ENCODE measurements around the gene LSM10.

LSM10 gene

DNA sequence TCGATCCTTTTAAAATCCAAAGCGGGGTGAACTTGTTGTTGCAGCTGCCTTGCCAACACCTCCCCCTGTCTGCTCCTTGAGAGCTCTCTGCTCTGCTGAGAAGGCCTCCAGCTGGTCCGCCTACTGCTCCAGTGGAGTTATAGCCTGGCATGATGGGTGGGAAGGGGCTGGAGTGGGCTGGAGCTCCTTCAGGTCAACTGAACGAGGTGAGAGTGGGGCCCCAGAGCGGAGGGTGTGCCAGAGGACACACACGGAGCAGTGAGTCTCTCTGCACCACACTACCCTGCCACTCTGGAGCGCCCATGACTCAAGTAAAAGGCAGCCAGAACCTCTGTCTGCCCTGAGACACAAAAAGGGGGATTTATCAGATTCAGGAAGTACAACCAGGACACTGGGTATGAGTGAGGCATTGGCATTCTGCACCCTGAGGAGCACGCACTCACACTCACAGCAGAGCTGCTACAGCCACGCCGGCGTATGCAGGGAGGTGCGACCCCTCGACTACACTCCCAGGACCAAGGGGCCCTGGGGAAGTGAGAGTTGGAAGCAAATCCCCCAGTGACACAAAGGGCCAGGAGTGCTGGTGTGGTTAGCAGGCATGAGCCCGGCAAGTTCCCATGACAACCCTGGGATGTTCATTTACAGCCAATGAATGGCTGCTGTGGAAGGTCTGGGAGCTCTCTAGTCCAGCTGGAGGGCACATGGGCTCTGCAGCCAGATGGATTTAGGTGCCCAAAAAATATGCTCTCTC is 46.3 kb downstream of the LSM10 start:
- no peak for DNase-seq (ENCODE audit: low read depth, low spot score)

DNA sequence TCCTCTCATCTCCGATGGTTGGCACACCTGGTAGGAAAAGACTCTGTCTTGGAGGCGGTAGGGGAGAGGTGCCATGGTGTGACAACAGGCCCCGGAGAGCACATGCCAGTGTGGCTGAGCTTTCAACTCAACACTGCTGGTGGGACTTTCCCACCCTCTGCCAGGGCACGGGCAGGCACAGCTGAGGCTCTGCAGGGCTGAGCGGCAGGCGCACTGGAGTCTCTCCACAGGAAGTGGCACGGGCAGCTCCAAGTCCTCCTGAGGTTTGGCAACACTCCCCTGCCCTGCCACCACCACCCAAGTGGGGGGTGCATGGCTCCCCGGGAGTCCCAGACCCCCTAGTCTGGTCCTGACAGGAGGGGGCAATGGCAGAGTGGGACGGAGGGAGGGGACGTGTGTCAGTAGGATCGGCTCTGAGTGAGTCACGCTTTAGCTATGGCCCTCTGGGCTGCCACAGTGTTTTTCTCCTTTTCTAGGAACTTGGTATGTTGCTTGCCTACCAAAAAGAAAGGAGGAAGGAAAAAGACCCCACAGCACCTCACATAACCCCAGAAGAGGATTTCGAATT is 47.0 kb downstream of the LSM10 start:
- DNase-seq (ENCODE audit: low read depth, low spot score), result no peak

DNA sequence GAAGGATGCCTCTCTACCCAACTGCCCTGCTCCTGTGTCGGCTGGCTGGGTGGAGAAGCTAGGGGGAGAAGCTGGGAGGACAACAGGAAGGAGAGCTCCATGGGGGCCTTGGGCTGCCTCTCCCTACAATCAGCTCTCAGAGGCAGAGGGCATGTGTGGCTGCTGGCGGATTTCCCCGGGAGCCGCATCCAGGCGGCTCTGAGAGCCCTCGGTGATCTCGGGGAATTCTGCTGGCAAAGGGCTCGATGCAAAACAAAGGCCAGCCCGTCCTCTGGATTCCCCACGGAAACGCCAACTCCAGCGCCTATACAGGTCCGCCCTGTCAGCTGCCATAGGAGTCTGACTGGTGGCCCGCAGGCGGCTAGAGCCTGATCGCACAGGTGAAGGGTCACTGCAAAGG is 47.9 kb downstream of the LSM10 start:
- no peak for DNase-seq (ENCODE audit: low read depth, low spot score)

DNA sequence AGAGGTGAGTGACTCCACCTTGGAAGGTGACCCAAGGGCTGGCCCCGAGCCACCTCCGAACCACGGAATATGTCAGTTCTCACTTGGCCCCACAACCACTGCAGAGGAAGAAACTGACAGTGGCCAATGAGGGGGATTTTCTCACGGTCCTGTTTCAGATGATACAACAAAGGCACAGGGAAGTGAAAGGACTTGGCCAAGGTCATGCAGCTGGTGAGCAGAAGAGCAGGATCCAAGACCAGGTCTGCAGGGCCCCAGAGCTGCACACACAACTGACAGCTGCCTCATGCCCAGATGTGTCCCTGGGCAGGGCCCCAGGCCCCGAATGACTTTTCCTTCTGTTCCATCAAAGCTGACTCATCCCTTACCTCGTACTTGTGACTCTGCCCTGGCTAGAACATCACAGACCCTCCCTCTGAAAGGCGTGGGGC is 48.5 kb downstream of the LSM10 start:
- no peak for DNase-seq (ENCODE audit: low read depth, low spot score)

DNA sequence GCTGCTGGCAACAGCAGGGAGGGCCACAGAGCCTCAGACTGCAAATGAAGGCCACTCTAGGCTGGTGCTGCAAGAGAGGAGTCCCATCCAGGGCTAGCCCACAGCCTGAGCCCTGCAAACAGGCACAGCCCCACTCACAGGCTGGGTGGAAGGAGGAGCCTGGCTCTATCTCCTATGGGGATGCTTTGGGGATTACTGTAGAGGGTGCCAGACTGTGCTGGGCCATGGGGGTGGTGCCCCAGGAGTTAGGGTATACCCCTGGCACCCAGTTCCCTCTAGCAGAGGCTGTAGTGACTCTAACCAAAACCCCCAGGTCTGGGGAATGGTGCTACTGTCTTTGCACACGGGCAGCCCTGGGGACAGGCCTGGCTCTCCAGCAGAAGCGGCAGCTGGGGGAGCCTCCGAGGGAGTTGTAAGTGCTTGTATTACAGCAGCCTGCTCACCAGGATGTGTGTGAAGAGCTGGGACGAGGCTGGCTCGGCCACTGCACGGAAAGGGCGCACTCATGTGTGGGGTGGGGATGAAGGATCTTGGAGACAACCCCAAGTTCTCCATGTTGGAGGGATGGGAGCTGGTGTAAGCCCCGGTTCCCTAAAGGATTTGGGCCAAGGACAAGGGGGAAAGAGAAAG is 50.9 kb downstream of the LSM10 start:
- DNase-seq (ENCODE audit: low read depth, low spot score), result no peak

DNA sequence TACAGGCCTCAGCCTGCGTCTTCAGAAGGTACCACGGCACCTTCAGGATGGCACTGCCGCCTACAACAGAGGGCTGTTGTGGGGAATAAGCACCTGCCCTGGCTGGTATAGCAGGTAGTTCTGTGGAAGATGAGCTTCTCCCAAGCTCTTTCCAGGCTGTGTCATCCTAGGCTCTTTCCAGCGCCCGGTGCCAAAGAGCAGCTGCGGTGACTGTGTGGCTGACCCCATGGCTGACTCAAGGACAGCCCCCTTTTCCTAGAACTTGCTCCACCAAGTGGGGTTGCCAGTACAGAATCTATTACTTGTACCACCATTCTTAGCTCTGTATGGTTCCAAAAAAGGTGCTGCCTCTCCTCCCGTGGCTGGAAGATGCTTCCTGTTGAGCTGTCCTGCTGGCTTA is 52.4 kb downstream of the LSM10 start:
- no peak for DNase-seq (ENCODE audit: low read depth, low spot score)

DNA sequence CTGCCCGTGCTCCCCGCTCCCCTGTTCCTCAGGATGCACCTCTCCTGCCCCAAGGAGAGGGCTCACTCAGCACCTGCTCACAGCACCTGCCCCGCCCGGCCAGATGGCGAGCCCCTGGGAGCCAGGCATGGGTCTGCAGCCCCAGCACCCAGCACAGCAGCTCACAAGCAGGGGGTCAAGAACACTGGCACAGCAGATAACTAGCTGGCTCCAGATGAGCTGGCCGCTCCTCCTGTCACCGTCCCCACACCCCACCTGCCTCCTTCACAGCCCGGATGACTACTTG is 53.4 kb downstream of the LSM10 start:
- DNase-seq (ENCODE audit: low read depth, low spot score), result no peak

DNA sequence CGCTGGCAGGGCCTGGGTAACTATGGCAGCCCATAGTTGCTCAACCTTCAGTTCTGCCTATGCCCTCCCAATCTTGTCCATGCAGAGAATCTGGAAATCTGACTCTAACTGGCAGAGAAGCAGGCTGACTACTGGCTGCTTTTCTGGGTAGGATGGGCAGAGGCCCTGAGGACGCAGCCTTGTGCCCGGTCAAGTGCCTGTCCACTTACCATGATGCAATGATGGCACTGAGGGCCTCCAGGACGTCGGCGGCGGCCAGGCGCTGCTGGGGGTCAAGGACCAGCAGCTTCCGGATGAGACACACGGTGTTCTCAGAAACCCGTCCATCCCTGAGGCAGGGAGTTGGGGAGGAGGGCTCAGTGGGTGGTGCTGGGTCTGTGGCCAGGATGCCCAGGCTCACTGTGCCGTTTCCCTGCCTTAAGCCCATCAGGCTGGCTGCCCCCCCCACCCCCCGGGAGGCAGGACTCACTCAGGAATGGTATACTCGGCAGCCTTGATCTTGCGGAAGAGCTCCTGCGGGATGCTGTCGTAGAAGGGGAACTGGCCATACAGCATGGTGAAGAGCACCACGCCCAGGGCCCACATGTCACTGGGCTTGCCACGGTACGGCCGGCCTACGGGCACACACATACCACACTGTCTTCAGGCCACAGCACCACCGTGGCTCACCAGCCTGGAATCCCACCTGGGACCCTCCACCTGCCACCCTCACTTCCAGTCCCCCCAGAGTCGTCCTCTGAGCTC is 53.9 kb downstream of the LSM10 start:
- DNase-seq (ENCODE audit: low read depth, low spot score), result no peak
